MCF 10A (cell line): ENCODE data around the gene KAT6B. TPM values are rescaled to one million over a fixed set of nuclear protein-coding genes. Genes with fewer than 3 reads are reported as not detected.

Experiments used
- BruUV-seq: library from RNA; stranded (reverse); fragments of 400-500 nt; replicated peaks from 2 replicates; lab custom pipeline; 2021; lab: Mats Ljungman, UMichigan
- CTCF ChIA-PET: fragments of 300-600 bp; sonication (Branson Sonifier 250); formaldehyde crosslinking; extraction: SDS; loops from one replicate; lab custom pipeline; 2021; ENCODE audit warnings: antibody characterized with exemption, inconsistent platforms; lab: Yijun Ruan, JAX
- POLR2A ChIA-PET: fragments of 300-600, 350-650 bp; sonication (Branson Sonifier 250); formaldehyde crosslinking; extraction: SDS; loops from one replicate; lab custom pipeline; 2020; ENCODE audit warnings: antibody characterized with exemption, inconsistent platforms; lab: Yijun Ruan, JAX
- DNase-seq: peaks from one replicate; pipeline ENCODE4 v3.0.0-alpha.2; 2018; ENCODE audit not compliant: unreplicated experiment
- H3K27ac Mint-ChIP-seq: one replicate; pipeline ENCODE4 v1.8.0; 2022; ENCODE audit warnings: mild to moderate bottlenecking, low read depth, mixed read lengths; ENCODE audit not compliant: unreplicated experiment
- H3K27me3 Mint-ChIP-seq: one replicate; pipeline ENCODE4 v1.8.0; 2022; ENCODE audit warnings: mixed read lengths; ENCODE audit not compliant: insufficient read depth, unreplicated experiment
- H3K36me3 Mint-ChIP-seq: one replicate; pipeline ENCODE4 v1.8.0; 2022; ENCODE audit warnings: mild to moderate bottlenecking, moderate library complexity, mixed read lengths; ENCODE audit not compliant: insufficient read depth, unreplicated experiment
- H3K4me1 Mint-ChIP-seq: one replicate; pipeline ENCODE4 v1.8.0; 2022; ENCODE audit warnings: mixed read lengths; ENCODE audit not compliant: insufficient read depth, unreplicated experiment
- H3K4me3 Mint-ChIP-seq: one replicate; pipeline ENCODE4 v1.8.0; 2022; ENCODE audit warnings: mild to moderate bottlenecking, moderate library complexity, mixed read lengths; ENCODE audit not compliant: unreplicated experiment
- H3K9me3 Mint-ChIP-seq: one replicate; pipeline ENCODE4 v1.8.0; 2022; ENCODE audit warnings: mixed read lengths; ENCODE audit not compliant: unreplicated experiment
- intact Hi-C: fragments of 100-400 bp; cut with micrococcal nuclease; formaldehyde crosslinking; loops from 2 replicates; pipeline ENCODE4 v1.14.1; 2022
- total RNA-seq: library from RNA; stranded (reverse); gene quantifications from 2 replicates; pipeline ENCODE4 v1.2.3, GENCODE V29; 2022
- TF ChIP-seq, protein P1 (sequence below): fragments of 200-600 bp; IDR thresholded peaks from one replicate; pipeline ENCODE4 v1.8.0; 2022; ENCODE audit warnings: antibody characterized with exemption, mild to moderate bottlenecking; ENCODE audit not compliant: unreplicated experiment

Gene KAT6B
- total RNA-seq, 1 experiment from 2014 or later: 18.3 TPM

DNA sequence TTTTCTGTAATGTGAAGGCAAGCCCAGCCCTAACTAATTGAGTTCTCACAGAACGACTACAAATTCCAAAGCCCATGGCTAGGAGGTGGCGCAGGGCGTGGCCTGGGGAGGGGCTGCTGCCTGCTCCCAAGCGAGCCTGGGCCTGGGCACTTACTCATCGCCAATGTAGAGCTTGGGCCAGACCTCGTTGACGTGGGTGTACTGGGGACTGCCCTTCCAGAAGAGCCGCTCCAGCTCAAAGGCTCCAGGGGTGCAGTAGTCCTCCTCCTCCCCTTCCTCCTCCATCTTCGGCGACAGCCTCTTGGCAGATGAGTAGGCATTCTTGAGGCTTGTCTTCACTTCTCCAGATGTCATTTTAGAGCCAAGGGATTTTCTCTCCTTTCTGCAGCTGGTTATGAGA lies 231.8 kb downstream of the KAT6B start:
- intact Hi-C loops: no loop called here
- DNase-seq: peak; percentile 79
- Mint-ChIP-seq H3K36me3 (no peaks in the 10 kb centered on the region), H3K27ac (no peak overlapping the region), H3K27me3 (no peaks in the 10 kb centered on the region), H3K4me3 (no peak overlapping the region), H3K4me1 (peaks cover 12% of the 10 kb centered on the region), H3K9me3 (no peaks in the 10 kb centered on the region)
- BruUV-seq: no TSS peak
- POLR2A ChIA-PET: interaction anchor here (0.7 kb wide), 1 partner anchor 31 kb away, joined by 3 read pairs; no protein-coding TSS in a partner anchor
- CTCF ChIA-PET: interaction anchor here (0.7 kb wide), 1 partner anchor 45 kb away, joined by 3 read pairs; no protein-coding TSS in a partner anchor
- TF ChIP-seq, protein P1, sequence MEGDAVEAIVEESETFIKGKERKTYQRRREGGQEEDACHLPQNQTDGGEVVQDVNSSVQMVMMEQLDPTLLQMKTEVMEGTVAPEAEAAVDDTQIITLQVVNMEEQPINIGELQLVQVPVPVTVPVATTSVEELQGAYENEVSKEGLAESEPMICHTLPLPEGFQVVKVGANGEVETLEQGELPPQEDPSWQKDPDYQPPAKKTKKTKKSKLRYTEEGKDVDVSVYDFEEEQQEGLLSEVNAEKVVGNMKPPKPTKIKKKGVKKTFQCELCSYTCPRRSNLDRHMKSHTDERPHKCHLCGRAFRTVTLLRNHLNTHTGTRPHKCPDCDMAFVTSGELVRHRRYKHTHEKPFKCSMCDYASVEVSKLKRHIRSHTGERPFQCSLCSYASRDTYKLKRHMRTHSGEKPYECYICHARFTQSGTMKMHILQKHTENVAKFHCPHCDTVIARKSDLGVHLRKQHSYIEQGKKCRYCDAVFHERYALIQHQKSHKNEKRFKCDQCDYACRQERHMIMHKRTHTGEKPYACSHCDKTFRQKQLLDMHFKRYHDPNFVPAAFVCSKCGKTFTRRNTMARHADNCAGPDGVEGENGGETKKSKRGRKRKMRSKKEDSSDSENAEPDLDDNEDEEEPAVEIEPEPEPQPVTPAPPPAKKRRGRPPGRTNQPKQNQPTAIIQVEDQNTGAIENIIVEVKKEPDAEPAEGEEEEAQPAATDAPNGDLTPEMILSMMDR: no peak

DNA sequence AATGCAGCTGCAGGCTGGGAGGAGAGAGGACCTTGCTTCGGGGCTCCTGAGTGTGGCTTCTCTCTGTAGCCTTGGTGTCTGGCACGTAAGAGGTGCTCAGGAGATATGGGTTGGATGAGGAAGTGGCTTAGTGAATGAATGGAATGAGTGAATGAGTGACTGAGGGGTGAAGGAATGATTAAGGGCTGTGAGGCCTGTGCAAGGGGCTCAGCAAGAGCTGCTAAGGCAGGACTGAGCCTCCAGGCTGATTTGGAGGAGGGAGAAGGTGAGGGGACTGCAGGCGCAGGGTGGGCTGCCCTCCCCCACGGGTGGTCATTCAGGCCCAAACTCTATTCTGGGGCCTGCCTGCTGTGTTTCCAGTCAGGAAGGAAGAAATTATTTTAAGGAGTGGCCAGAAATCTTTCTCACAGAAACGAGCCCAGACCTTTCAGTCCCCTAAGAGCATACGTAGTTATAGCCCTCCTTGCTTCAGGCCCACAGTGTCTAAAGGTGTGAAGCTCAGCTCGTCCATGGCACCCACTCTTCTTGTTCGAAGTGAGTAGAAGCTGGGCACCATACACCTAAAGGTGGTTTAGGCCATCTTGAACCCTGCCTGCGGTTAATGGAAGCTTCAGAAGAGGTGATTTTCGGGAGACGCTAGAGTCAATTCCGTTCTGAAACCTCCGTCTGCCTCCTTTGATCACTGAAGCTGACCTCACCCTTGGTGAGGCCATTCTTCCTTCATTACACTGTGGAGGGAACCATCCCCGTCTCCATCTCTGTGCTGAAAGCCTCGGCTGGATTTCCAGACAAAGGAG lies 235.5 kb downstream of the KAT6B start:
- BruUV-seq: no TSS peak
- Mint-ChIP-seq H3K9me3 (no peaks in the 10 kb centered on the region), H3K36me3 (no peaks in the 10 kb centered on the region), H3K4me3 (no peak overlapping the region), H3K4me1 (peaks cover 7% of the 10 kb centered on the region), H3K27me3 (no peaks in the 10 kb centered on the region), H3K27ac (no peak overlapping the region)
- CTCF ChIA-PET: no interaction called here
- POLR2A ChIA-PET: no interaction called here
- no peak for DNase-seq
- intact Hi-C loops: no loop called here
- TF ChIP-seq, protein P1: no peak

DNA sequence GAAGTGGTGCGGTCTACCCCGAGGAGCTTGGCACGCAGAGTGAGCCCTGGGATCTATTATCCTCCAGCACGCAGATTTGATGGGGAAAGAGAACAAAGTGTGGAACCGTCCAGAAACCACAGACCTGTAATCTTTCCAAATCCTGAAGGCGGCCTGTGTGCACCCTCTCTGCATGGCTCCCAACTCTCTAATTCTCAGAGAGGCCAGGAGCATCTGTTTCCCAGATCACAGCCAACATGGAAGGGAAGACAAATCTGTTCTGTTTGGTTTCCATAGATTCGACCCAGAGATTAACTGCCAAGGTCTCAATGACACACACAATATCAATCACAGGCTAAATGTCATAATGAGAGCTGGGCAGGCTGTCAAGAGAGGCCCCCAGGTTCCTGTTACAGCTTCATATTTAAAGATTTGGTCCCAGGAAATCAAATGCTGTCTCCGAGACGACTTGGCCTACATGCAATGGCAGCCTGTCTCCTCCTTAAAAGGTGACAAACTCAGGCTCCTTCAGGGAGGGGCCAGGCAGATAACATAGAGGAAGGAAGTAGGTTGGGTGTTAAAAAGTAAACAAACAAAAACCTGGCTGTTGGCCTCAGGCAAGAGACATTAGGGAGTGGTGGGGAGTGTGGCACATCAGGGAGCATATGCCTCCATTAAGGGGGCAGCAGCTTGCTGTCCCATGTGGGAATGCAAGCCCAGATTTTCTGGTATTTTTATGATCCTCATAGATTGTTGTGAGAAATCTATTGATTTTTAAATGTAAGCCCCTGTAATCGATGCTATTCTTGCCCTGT lies 236.3 kb downstream of the KAT6B start:
- intact Hi-C loops: no loop called here
- DNase-seq: no peak
- Mint-ChIP-seq H3K4me1 (peaks cover 7% of the 10 kb centered on the region), H3K9me3 (no peaks in the 10 kb centered on the region), H3K27me3 (no peaks in the 10 kb centered on the region), H3K36me3 (no peaks in the 10 kb centered on the region), H3K27ac (no peak overlapping the region), H3K4me3 (no peak overlapping the region)
- CTCF ChIA-PET: no interaction called here
- no TSS peak for BruUV-seq
- TF ChIP-seq, protein P1: no peak
- POLR2A ChIA-PET: no interaction called here
